GM21737 (cell line): ENCODE data around the gene PSD4.

Experiments
- ATAC-seq: cut with Tn5 transposase; IDR thresholded peaks from one replicate; pipeline ENCODE4 v1.9.1; 2021; ENCODE audit warnings: mild to moderate bottlenecking, moderate library complexity; ENCODE audit not compliant: unreplicated experiment

PSD4 gene

DNA sequence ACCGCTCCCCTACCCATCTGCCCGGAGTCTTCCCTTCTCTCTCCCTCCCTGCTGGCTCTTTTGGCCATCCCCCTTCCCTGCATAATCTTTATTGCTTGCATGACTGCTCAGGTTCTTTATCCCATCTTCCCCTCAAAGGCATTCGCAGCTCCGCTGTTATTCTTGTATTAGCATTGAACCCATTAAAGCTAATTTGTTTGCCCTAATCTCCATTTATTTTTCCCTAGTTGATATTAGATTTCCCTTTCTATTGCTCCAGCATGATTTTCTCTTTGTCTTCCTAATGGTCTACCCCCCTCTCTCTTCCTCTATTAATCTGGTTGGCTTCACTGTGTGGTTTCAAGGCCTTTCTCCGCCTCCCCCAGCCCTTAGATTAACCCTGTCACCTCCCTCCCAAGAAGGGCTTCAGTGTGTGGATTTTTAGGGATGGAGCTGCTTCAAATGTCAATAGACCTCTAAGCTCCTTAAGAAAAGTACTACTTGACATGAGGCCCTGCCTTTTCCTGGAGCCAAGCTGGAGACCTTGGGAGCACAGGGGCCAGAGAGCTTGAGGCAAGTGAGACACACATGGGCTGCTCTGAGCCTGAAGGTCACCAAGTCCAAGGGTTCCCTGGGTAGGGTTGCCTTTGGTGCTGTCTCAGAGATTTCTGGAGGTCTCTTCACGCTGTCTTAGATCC, 84.8 kb downstream of the PSD4 start:
- no peak for ATAC-seq
